SU-DHL-6 (cell line): ENCODE data around the gene OSBPL6.

Experiments used
- CTCF ChIP-seq: fragments of 200-600 bp; sonication (generic); IDR thresholded peaks from one replicate; pipeline ENCODE4 v1.5.1; 2017; ENCODE audit warnings: antibody characterized with exemption, mild to moderate bottlenecking, low read length, moderate library complexity; ENCODE audit not compliant: insufficient read depth, poor library complexity, severe bottlenecking
- EZH2phosphoT487 ChIP-seq: fragments of 200-600 bp; sonication (generic), shearing (Covaris generic); conservative IDR thresholded peaks from 2 replicates; pipeline ENCODE4 v1.6.1; 2018; ENCODE audit warnings: mild to moderate bottlenecking, antibody characterized with exemption, low read length, moderate library complexity, mixed read lengths

- TF ChIP-seq CTCF = no peak
- TF ChIP-seq EZH2phosphoT487 = no peak
Observed at GRCh38 chr2:178374865-178375264, 180.6 kb downstream of the OSBPL6 start.
